Gastroesophageal sphincter (tissue), 4 donors: ENCODE measurements around the gene SFSWAP. TPM values are rescaled to one million over a fixed set of nuclear protein-coding genes. Genes with fewer than 3 reads are reported as not detected.

Source experiments
- ATAC-seq: fragments of 150-250 bp; one replicate; pipeline ENCODE4 v1.9.1; 2016; ENCODE audit warnings: mild to moderate bottlenecking, moderate library complexity
- H3K27ac ChIP-seq, 4 donors: fragments of 200-600 bp; sonication (generic) in 3 of 4; 1 replicate in 3 of 4; 2 replicates in 1 of 4; pipeline ENCODE4 v1.5.1; 2016 to 2019
- H3K27me3 ChIP-seq: fragments of 200-600 bp; sonication (generic); one replicate; pipeline ENCODE4 v1.5.1; 2019
- H3K36me3 ChIP-seq, 2 donors: fragments of 200-600 bp; sonication (generic); one replicate each; pipeline ENCODE4 v1.5.1; 2019; ENCODE audit warnings: control low read depth in 1 of 2
- H3K4me1 ChIP-seq, 3 donors: fragments of 200-600 bp; sonication (generic); 1 replicate in 2 of 3; 2 replicates in 1 of 3; pipeline ENCODE4 v1.5.1; 2016 to 2019; ENCODE audit warnings: control low read depth in 2 of 3
- H3K4me3 ChIP-seq, 2 donors: fragments of 200-600 bp; sonication (generic); one replicate each; pipeline ENCODE4 v1.5.1; 2019; ENCODE audit warnings: mild to moderate bottlenecking in 1 of 2, moderate library complexity in 1 of 2
- H3K9me3 ChIP-seq, 3 donors: fragments of 200-600 bp; sonication (generic); one replicate each; pipeline ENCODE4 v1.5.1; 2017 to 2019; ENCODE audit warnings: control low read depth in 2 of 3
- EP300 ChIP-seq: sonication (generic); formaldehyde crosslinking; IDR thresholded peaks from one replicate; pipeline ENCODE4 v1.6.1; 2017; ENCODE audit warnings: antibody characterized with exemption, mild to moderate bottlenecking
- POLR2A ChIP-seq, 2 donors: fragments of 450-650 bp; IDR thresholded peaks; one replicate each; pipeline ENCODE4 v1.6.1; 2017; ENCODE audit warnings: antibody characterized with exemption in 2 of 2, mild to moderate bottlenecking in 2 of 2, moderate library complexity in 1 of 2
- POLR2AphosphoS5 ChIP-seq: sonication (generic); formaldehyde crosslinking; IDR thresholded peaks from one replicate; pipeline ENCODE4 v1.6.1; 2017; ENCODE audit warnings: antibody characterized with exemption
- WGBS, 2 donors: methylation state at CpG; one replicate each; pipeline ENCODE4 v1.1.5; 2018; ENCODE audit warnings: low coverage in 1 of 2; 5-methylcytosine and 5-hydroxymethylcytosine counted together
- total RNA-seq, 4 donors: library from RNA; depleted of rRNA; stranded (reverse); fragments of >200 nt; gene quantifications; one replicate each; pipeline ENCODE4 v1.1.0, GENCODE V29; 2016
- TF ChIP-seq, protein P1 (sequence below), 4 experiments: fragments of 200-600 bp in 2 of 4; fragments of 450-650 bp in 2 of 4; sonication (generic) in 1 of 4; IDR thresholded peaks; one replicate each; pipeline ENCODE4 v1.5.1; 2017 to 2019; ENCODE audit warnings: antibody characterized with exemption in 4 of 4, mild to moderate bottlenecking in 2 of 4, moderate library complexity in 2 of 4

Gene SFSWAP
- total RNA-seq, 4 donors from 2014 or later: 22.4 to 50.4 (median 32.5) TPM

GRCh38 chr12:131688131-131688844 lies 22.6 kb upstream of the SFSWAP start:
- Histone ChIP-seq H3K27ac (no peak overlapping the region), H3K9me3 (no peaks in the 10 kb centered on the region), H3K4me3 (no peak overlapping the region), H3K36me3 (no peaks in the 10 kb centered on the region), H3K4me1 (no peaks in the 10 kb centered on the region), H3K27me3 (peaks cover 70% of the 10 kb centered on the region)
- TF ChIP-seq POLR2A (IDR thresholded peaks at IDR 0.05) (no peak), EP300 (no peak), POLR2AphosphoS5 (no peak)
- TF ChIP-seq, protein P1, sequence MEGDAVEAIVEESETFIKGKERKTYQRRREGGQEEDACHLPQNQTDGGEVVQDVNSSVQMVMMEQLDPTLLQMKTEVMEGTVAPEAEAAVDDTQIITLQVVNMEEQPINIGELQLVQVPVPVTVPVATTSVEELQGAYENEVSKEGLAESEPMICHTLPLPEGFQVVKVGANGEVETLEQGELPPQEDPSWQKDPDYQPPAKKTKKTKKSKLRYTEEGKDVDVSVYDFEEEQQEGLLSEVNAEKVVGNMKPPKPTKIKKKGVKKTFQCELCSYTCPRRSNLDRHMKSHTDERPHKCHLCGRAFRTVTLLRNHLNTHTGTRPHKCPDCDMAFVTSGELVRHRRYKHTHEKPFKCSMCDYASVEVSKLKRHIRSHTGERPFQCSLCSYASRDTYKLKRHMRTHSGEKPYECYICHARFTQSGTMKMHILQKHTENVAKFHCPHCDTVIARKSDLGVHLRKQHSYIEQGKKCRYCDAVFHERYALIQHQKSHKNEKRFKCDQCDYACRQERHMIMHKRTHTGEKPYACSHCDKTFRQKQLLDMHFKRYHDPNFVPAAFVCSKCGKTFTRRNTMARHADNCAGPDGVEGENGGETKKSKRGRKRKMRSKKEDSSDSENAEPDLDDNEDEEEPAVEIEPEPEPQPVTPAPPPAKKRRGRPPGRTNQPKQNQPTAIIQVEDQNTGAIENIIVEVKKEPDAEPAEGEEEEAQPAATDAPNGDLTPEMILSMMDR (IDR thresholded peaks at IDR 0.05): no peak
- ATAC-seq: no peak
- 69 to 93% methylated on average over 3 of the region's 3 CpGs for WGBS, 2 donors

DNA sequence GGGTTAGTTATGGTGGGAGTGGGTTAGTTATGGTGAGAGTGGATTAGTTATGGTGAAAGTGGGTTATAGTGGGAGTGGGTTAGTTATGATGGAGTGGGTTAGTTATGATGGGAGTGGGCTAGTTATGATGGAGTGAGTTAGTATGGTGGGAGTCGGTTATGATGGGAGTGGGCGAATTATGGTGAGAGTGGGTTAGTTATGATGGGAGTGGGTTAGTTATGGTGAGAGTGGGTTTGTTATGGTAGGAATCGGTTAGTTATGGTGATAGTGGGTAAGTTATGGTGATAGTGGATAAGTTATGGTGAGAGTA lies 22.1 kb upstream of the SFSWAP start:
- Histone ChIP-seq H3K27me3 (peaks cover 70% of the 10 kb centered on the region), H3K9me3 (no peaks in the 10 kb centered on the region)
- 87% methylated on average over 3 of the region's 3 CpGs for WGBS, 2 donors

DNA sequence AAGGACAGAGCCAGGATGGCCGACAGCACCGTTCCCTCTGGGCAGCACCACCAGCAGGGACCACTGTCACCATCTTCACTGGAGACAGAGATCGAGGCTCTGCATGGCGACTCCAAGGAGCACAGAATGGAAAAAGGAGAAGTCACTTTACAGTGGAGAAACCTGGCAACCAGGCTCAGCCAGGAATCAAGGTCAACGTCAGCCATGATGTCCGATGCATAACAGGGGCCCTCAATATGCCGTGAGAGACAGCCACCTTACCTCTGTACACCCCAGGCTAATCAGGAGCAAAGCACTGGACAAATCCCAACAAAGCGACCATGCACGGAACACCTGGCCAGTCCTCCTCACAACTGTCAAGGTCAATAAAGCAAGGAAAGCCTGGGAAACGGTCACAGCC lies 20.6 kb upstream of the SFSWAP start:
- H3K9me3 ChIP-seq: no peaks in the 10 kb centered on the region
- H3K4me3 ChIP-seq: no peak overlapping the region
- no peaks in the 10 kb centered on the region for H3K4me1 ChIP-seq
- WGBS, 2 donors: 67 to 90% methylated on average over 2 to 10 of the region's 10 CpGs
- TF ChIP-seq POLR2AphosphoS5 (no peak), EP300 (no peak), POLR2A (IDR thresholded peaks at IDR 0.05) (no peak)
- TF ChIP-seq, protein P1 (IDR thresholded peaks at IDR 0.05): no peak
- H3K27ac ChIP-seq: no peak overlapping the region
- ATAC-seq: no peak
- H3K27me3 ChIP-seq: peaks cover 69% of the 10 kb centered on the region
- no peaks in the 10 kb centered on the region for H3K36me3 ChIP-seq

More for the DNA sequence above, 22.1 kb upstream of the SFSWAP start:
- no peak for TF ChIP-seq EP300
- TF ChIP-seq POLR2AphosphoS5: no peak
- no peak for TF ChIP-seq POLR2A (IDR thresholded peaks at IDR 0.05)
- TF ChIP-seq, protein P1 (IDR thresholded peaks at IDR 0.05): no peak
- Histone ChIP-seq H3K27ac (no peak overlapping the region), H3K36me3 (no peaks in the 10 kb centered on the region), H3K4me1 (no peaks in the 10 kb centered on the region), H3K4me3 (no peak overlapping the region)
- no peak for ATAC-seq

- no peaks in the 10 kb centered on the region for H3K4me1 ChIP-seq
- no peaks in the 10 kb centered on the region for H3K36me3 ChIP-seq
- H3K27me3 ChIP-seq: peaks cover 79% of the 10 kb centered on the region
- H3K9me3 ChIP-seq: no peaks in the 10 kb centered on the region
- no peak overlapping the region for H3K4me3 ChIP-seq
- TF ChIP-seq EP300 (no peak), POLR2AphosphoS5 (no peak)
- no peak overlapping the region for H3K27ac ChIP-seq
- 74% methylated on average over 8 of the region's 19 CpGs; no CpG with 5 or more reads in 1 of the 2 donors for WGBS, 2 donors
- no peak for ATAC-seq
Measured at GRCh38 chr12:131692431-131692830, 18.5 kb upstream of the SFSWAP start.

GRCh38 chr12:131693149-131693548 lies 17.7 kb upstream of the SFSWAP start:
- Histone ChIP-seq H3K36me3 (no peaks in the 10 kb centered on the region), H3K9me3 (no peaks in the 10 kb centered on the region), H3K4me3 (no peak overlapping the region), H3K27me3 (peaks cover 73% of the 10 kb centered on the region), H3K4me1 (no peaks in the 10 kb centered on the region), H3K27ac (no peak overlapping the region)
- ATAC-seq: no peak
- WGBS, 2 donors: 68 to 90% methylated on average over 4 to 5 of the region's 10 CpGs
- no peak for TF ChIP-seq POLR2A (IDR thresholded peaks at IDR 0.05)
- TF ChIP-seq EP300: no peak
- TF ChIP-seq POLR2AphosphoS5: no peak
- TF ChIP-seq, protein P1 (IDR thresholded peaks at IDR 0.05): no peak
